RWPE1 (cell line): Measurements from ENCODE around the gene RGCC.

Source experiments
- CTCF ChIA-PET: fragments of 350-600 bp; sonication (Branson Sonifier 250); formaldehyde crosslinking; extraction: SDS; loops from one replicate; lab custom pipeline; 2021; lab: Yijun Ruan, JAX
- POLR2A ChIA-PET: fragments of 400-600 bp; formaldehyde crosslinking; extraction: SDS; loops from one replicate; lab custom pipeline; 2020; ENCODE audit warnings: antibody characterized with exemption; ENCODE audit not compliant: low non-redundant PET; lab: Yijun Ruan, JAX
- DNase-seq: peaks from one replicate; pipeline ENCODE4 v3.0.0; 2012; ENCODE audit warnings: low spot score
- H3K27ac ChIP-seq: fragments of 450-650 bp; 2 replicates; pipeline ENCODE4 v1.5.1; 2017
- TF ChIP-seq, protein P1 (sequence below): fragments of 450-650 bp; conservative IDR thresholded peaks from 2 replicates; pipeline ENCODE4 v1.5.1; 2017; ENCODE audit warnings: low read depth, mild to moderate bottlenecking

The RGCC gene

DNA sequence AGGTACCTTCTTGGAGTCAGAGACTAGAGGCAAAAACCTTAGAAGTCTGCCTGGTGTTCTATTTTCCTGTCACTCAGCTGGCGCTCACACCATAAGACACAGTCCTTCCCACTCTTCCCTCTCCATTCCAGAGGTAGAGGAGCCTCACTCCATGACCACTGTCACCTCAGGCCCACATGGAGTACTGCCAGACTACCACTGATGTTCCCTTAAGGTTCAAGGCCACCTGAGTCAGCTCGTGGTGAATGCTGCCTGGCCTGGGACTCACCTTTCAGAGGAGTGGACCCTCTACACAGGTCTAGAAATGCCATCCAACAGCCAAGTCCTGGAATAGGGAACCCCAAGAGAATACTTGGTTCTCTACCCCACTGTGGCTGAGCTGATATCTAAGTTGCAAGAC is 29.9 kb downstream of the RGCC start:
- ChIA-PET POLR2A (no interaction called here), CTCF (interaction anchor here (0.6 to 0.7 kb wide), 2 partner anchors 30 to 165 kb away, joined by 3 read pairs; no protein-coding TSS in a partner anchor)
- no peak for DNase-seq
- no peak overlapping the region for H3K27ac ChIP-seq
- TF ChIP-seq, protein P1, sequence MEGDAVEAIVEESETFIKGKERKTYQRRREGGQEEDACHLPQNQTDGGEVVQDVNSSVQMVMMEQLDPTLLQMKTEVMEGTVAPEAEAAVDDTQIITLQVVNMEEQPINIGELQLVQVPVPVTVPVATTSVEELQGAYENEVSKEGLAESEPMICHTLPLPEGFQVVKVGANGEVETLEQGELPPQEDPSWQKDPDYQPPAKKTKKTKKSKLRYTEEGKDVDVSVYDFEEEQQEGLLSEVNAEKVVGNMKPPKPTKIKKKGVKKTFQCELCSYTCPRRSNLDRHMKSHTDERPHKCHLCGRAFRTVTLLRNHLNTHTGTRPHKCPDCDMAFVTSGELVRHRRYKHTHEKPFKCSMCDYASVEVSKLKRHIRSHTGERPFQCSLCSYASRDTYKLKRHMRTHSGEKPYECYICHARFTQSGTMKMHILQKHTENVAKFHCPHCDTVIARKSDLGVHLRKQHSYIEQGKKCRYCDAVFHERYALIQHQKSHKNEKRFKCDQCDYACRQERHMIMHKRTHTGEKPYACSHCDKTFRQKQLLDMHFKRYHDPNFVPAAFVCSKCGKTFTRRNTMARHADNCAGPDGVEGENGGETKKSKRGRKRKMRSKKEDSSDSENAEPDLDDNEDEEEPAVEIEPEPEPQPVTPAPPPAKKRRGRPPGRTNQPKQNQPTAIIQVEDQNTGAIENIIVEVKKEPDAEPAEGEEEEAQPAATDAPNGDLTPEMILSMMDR: no peak

DNA sequence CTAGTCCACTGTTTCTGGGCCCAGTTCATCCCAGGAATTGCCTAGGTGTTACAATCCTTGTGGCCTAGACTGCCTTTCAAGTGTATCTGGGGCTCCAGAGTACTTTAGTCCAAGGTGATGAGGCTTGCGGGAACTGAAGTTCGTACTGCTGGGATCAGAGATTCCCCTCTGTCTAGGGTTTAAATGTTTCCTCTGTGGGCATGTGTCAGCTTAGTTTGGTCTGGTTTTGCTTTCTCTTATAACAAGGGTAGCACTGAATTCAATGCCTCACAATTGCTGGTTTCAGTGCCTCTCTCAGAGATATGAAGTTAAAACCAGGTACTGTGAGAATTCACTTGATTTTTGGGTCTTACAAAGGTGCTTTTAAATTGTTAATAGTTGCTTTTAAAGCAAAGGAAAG is 30.8 kb downstream of the RGCC start:
- TF ChIP-seq, protein P1: no peak
- DNase-seq: no peak
- no peak overlapping the region for H3K27ac ChIP-seq
- POLR2A ChIA-PET: no interaction called here
- CTCF ChIA-PET: no interaction called here

DNA sequence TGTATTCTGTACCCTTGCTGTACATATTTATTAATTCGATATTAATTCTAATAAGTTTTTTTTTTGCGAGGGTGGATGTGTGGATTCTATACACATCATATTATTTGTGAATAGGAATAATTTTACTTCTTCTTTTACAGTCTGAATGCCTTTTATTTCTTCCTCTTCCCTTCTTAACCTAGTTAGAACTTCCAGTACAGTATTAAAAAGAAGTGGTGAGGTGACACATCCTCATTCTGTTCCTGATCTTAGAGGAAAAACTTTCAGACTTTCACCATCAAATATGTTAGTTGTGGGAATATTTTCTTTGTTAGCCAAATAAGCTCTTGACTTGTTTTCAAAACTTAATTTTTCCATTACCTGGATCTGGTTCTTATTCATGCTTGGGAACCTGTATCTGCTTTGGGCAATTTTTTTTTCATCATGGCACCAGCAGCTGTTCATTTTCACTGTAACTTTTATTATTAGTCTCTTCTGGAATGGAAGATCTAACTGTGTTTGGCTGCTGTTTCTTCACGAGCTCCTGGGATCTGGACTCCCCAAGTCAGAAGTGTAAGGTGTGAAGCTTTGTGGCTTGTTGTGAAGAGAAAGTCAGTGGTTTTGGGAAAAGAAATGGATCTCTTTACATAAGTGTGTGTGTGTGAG is 33.1 kb downstream of the RGCC start:
- ChIA-PET CTCF (no interaction called here), POLR2A (no interaction called here)
- DNase-seq: no peak
- no peak overlapping the region for H3K27ac ChIP-seq
- TF ChIP-seq, protein P1: no peak

DNA sequence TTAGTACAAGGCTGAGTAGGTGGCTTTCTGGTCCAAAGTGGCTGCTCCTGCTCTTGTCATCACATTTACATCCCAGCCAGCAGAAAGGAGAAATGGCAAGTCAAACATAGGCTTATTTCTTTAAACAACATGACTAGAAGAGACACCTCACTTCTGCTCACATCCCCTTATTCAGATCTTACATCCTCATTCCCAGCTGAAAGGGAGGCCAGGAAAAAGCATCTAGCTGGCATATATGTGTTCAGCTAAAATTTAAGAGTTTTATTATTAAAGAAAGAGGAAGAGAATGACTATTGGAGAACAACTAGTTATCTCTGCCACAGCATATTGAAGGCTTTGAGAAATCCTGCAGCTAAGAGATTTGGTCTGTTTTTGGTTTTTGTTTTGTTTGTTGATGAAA is 34.1 kb downstream of the RGCC start:
- H3K27ac ChIP-seq: no peak overlapping the region
- DNase-seq: no peak
- TF ChIP-seq, protein P1: no peak
- POLR2A ChIA-PET: no interaction called here
- CTCF ChIA-PET: no interaction called here

DNA sequence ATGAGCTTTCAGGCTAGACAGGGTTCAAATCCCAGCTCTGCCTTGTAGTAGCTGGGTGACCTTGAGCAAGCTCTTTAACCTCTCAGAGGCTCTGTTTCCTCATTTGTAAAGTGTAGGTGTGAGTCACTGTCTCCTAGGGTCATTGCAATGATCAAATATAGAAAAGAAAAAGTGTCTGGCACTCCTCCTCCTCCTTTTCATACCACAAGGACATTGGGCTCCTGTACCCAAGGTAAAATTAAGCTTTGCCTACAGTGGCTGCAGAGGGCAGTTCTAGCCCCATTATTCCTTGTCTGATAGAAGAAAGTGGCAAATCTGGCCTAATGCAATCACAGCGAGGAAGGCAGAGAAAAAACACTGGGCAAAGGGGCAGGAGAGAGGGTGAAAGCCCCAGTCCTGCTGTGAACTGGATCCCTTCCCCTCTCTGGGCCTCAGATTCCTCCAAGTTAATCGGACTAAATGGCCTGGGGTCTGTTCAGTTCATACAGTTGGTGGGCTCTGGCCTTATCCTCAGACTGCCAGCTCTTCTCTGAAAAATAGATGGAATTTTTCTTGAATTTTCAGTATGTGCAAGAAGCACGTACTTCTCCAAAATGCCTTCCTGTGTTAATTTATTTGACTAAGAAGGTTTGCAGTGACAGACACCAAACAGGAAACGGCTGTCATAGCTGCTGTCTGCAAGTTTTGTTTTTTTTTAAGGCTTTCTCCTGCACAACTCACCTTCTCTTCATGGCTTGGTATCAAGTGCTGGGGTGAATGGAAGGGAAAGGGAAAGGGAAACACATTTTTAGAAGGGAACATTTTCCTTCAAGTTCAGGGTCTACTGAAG is 35.3 kb downstream of the RGCC start:
- CTCF ChIA-PET: interaction anchor here (0.6 kb wide), 1 partner anchor 128 kb away, joined by 3 read pairs; no protein-coding TSS in a partner anchor
- POLR2A ChIA-PET: no interaction called here
- TF ChIP-seq, protein P1: no peak
- no peak overlapping the region for H3K27ac ChIP-seq
- no peak for DNase-seq

DNA sequence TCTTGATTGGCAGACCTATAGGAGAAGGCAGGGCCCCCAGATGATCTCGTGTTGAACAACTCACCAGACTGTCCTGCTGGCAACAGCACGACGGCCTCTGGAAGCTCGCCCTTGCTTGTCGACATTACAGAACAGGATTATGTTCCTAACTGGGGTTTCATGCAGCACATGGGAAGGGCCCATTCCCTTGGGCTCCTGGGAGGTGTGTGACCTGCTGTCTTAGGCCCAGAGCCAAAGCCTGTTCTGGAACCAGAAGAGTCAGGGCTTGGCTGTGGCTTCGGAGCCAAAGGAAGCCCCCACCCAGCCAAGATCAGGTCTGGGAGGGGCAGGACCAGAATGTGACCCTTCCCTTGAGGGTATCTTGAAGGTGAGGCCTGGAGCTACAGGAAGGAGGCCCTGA is 36.9 kb downstream of the RGCC start:
- TF ChIP-seq, protein P1: no peak
- H3K27ac ChIP-seq: no peak overlapping the region
- ChIA-PET CTCF (no interaction called here), POLR2A (no interaction called here)
- no peak for DNase-seq
